Occipital lobe (tissue), 2 donors: ENCODE results near the gene KCNJ15. TPM values are rescaled to one million over a fixed set of nuclear protein-coding genes. Genes with fewer than 3 reads are reported as not detected.
"Not testable (repeated sequence)": the region's sequence is repeated elsewhere in the genome, so short reads cannot be mapped to it uniquely, and the experiment has no call there.

ENCODE experiments used
- DNase-seq: peaks from one replicate; lab custom pipeline; 2025; lab: John Stamatoyannopoulos, UW
- total RNA-seq: library from RNA; depleted of rRNA; stranded (reverse); fragments of >200 nt; gene quantifications from one replicate; pipeline ENCODE4 v1.2.3, GENCODE V29; 2014

Gene KCNJ15
- under 0.01 TPM for total RNA-seq

DNA sequence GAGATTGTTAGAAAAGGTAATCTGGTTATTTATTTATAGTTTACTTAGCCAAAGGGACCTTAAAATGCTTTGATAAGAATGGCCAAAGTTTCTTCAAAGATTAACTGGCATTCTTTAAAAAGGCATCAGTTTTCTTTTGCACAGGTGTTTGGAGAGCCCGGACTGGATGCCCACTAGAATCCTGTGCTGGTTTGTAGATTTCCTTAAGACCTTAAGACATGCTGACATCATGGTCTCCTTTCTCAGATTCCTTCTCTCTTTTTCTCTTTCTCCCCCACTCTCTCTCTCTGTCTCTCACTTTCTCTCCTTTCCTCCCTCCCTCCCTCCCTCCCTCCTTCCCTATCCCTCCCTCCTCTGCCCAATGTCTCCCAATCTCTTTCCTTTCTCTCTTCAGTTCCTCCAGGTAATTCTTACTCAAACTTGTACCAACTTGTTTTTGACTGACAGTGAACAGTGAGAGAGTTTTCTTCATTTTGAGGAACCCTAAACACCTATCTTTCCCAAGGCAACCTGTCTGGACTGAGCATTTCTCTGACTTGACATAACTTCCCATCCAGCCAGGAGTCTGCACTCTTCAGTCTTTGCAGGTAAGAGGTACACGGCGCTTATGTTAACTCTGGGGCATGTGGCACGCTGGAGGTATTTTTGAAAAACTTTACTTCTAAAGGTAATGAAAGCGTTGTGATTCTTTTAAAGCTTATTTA, at the start of gene KCNJ15:
Gene KCNJ15, plus strand, starts transcription at position 393 of the 704 bp plus-strand sequence. CDS start 42,271 bp downstream, outside the sequence.
- DNase-seq, result no peak

DNA sequence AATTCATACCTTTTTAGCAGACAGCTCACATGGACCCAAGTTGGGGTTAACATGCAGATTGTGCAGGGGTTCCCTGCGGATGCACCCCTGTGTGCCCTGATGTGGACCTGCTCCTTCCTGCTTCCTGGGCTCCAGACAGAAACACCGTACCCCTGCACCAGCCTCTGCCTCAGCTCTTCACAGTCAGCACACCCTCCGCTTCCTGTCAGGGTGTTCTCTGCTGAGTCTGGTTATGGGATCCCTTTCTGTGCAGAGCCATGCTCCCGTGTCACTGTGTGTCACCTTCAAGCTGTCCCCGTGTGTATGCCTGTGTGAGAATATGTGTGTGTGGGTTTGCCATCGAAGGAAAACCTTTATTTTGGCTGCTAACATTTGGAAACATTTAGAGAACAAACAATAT, 48.7 kb upstream of the KCNJ15 start:
- no peak for DNase-seq

DNA sequence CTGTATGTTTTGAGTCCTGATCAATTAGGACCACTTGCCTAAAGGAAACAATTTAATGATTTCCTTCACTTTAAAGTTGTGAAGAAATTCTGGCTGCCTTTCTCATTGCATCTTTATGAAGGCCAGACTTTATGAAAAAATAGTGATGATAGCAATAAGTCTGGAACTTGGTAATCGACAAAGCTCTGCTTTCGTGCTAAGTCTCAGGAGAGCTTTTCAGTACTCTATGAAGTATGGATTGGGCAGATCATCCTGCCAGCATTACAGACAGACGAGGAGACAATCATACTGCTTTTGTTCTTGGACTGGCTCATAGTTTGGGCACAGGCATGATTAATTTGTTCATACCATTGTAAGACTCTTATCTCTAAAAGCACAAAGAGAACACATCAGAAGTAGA, 45.5 kb upstream of the KCNJ15 start:
- DNase-seq, result no peak

DNA sequence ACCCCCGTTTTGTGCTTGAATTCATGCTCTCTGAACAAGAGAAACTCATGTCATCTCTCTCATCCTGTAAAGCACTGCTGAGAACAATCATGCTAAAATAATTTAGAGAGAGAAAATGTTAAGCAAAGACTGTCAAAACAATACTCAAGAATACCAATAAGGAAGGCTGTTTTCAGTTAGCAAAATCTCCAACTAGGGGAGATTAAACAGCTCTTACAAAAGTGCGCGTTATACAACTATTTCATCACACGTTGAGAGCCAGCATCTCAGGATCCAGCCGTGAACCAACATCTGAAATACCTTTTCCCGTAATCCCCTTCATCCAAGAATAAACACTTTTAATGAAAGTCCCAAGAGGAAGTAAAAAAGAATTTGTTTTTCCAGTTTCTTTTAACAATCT, 44.1 kb upstream of the KCNJ15 start:
- DNase-seq, result no peak

DNA sequence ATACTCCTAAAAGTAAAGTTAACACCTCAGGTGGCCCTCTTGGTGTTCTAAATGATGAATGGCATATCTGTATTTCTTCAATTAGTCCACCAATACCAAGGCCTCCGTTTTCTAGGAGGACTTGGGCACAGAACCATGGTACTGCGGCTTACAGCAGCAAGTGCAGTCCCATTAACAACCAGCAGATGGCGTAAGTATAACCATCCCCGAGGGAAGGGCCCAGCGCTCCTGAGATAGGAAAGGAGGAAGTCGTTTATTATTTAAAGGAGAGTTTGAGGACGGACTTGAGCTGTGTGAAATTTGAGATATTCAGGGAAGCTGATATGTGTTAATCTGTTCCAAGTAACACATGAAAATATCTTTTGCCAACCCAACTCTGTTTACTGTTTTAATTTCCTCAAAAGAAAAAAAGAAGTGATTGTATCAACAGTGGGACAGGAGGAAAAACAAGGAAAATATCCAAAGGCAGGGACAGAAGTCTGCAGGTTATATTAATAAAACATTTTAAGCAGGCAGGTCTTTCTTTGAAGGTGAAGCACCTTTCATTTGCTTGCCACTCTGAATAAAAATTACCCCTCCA, 37.7 kb upstream of the KCNJ15 start:
- no peak for DNase-seq

DNA sequence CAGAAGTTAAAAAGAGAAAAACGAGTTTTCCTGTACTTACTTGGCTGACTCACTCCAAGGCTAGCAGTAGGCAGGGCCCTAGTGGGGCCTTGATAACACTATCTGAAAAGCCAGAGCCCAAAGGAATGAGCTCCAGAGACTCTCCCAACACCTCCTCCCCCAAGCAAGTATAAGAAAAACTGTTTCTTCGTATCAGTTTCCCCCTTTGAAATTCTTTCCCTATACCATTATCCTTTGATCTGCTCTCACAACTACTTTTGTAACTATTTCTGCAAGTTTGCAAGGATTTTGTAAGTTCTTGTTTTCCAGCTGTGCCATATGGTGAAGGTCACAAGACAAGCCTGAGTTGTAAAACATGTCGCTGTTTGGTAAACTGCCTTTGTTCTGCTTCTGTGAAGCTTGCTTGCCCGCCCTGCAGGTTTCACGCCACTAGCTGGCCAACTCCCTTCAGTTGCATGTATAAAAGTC, 36.5 kb upstream of the KCNJ15 start:
- no peak for DNase-seq

DNA sequence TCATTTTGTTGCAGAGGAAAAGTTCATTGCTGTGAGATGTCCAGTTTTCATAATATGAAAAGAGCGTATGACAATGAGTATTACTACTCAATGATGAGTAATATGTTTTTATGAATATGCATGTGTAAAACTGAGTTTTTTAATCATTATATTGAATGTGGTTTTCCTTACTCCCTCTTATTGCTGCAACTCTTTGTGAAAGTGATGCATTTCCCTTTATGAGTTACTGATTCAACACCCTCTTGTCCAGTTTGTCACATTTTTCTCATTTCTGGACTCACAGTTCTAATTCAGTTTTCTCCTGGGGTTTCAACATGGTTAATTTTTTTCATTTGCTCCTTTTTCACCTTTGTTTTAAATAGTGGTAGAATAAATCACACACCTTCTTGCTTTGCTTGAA, 35.2 kb upstream of the KCNJ15 start:
- DNase-seq, result no peak

DNA sequence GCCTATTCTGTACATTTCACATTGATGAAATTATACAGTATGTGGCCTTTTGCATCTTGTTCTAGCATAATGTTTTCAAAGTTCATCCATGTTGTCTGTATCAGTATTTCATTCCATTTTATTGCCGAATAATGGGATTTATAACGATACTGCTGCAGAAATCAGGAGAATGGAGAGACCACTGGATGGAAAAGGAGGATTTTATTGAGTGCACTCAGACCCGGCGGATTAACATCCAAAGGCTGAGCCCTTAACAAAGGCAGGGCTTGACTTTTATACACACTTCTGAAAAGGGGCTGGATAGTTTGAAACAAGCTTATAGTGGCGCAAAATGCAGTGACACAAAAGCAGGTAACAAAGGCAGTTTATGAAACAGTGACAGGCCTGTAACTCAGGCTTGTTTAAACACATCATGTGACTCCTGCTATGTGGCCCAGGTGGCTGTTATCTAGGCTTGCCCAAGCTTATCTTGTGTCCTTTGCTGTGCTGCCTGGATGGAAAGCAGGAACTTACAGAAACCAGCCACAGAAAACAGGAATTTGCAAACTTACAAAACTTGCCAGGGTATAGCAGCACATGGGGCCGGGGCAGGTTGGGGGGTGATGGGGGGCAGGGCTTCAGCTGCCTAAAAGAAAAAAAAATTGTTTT, 32.8 kb upstream of the KCNJ15 start:
- DNase-seq, result no peak

DNA sequence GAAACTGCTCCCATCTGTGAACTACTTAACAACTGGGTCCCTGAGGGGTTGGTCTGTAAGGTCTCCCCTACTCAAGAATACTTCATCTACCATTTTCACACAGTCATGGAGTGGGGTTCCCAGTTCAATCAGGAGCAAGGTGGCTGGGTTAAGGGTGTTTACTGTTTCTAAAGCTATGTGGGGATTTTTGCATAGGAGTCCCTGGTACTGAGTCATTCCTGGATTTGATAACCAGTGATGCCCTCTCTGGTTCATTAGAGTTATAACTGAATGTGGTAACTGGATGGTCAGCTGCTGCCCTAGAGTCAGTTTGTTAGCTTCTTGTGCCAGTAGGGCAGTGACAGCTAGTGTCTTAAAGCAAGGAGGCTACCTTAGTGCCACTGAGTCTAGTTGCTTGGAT, 29.4 kb upstream of the KCNJ15 start:
- no peak for DNase-seq

DNA sequence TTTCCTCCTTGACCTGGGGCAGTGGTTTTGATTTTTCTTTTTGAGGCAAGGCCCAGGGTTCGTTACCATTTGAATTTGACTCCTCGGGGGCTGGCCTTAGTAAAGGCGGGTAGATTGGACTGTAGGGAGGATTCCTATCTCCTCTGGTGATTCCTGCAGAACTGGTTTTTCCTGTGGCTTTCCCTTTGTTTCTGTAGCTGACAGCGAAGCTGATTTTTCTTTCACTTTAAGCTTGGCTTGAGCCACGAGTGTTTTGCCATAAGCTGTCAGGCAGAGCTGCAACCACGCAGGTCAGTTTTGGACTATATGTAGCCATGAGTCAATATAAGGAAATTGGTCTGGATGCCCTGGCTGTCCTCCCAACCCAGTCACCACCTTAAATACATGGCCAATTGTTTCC, 28.7 kb upstream of the KCNJ15 start:
- no peak for DNase-seq

DNA sequence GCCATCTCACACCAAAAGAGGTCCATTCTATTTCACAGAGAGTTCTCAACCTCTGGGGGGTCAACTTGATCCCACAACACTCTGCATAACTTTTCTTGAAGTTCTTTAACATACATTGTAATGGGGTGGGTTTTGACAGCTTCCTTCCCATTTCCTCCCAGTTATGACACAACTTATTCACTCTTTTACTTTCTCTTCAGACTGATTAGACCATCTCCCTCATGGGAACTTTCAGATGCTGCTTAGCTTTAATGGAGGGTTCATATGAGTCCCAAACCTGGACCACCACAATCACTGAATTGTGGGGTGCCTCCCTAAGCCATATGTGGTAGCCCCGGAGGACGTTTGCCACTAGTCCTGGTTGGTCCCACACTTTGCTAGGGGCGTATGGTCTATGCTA, 28.3 kb upstream of the KCNJ15 start:
- DNase-seq, result no peak

DNA sequence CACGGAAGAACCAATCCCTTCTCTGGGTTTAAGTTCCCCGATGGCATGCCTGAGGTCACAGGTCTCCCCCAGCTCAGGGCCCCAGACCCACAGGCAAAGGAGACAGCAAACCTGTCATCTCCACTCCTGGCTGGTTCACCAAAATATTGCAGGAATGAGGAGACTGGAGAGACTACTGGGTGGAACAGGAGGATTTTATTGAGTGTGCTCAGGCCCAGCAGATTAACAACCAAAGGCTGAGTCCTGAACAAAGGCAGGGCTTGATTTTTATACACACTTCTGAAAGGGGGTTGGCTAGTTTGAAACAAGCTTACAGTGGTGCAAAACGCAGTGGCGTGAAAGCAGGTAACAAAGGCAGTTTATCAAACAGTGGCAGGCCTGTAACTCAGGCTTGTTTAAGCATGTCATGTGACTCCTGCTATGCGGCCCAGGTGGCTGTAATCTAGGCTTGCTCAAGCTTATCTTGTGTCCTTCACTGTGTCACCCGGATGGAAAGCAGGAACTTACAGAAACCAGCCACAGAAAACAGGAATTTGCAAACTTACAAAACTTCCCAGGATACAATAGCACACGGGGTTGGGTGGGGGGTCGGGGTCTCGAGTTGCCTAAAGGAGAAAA, 27.4 kb upstream of the KCNJ15 start:
- no peak for DNase-seq

DNA sequence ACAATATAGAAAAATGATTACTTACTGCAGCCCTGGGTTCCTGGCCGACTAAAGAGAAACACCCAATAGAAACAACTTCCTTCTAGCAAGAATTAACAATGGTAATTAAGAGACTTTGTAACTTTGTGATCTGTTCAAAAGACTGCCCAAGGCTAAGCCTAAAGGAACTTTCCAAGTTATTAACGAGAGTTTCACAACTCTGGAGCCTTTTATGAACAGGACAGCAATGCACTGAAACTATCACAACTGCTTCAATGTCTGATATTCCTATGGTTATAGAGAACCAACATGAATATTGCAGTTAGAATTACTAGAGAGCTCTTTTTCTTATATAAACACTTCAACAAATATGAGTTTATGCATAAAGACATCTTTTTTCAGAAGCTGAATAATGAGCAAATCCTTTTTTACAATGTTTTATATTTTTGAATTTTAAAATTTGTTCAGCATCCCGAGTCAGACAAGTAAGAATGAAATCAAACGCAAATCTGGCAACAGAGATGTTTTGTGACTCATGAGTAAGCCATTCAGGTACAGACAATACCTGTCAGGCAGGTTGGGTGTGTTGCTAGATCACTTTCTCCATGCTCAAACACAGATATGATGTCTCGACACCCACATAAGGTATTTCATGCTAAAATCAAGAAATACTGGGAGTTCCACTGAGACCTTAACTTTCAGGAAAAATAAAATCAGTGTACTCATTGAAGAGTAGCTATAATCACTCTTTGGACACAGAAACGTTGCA, 22.2 kb upstream of the KCNJ15 start:
- no peak for DNase-seq

DNA sequence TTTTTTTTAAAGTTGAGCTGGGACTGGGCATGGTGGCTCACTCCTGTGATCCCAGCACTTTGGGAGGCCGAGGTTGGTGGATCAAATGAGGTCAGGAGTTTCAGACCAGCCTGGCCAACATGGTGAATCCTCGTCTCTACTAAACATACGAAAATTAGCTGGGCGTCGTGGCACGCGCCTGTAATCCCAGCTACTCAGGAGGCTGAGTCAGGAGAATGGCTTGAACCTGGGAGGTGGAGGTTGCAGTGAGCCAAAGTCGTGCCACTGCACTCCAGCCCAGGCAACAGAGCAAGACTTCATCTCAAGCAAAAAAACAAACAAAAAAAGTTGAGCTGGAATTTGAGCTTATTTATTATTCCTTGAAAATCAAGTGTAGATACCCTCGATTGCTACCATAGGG, 21.5 kb upstream of the KCNJ15 start:
- not testable (repeated sequence) for DNase-seq

DNA sequence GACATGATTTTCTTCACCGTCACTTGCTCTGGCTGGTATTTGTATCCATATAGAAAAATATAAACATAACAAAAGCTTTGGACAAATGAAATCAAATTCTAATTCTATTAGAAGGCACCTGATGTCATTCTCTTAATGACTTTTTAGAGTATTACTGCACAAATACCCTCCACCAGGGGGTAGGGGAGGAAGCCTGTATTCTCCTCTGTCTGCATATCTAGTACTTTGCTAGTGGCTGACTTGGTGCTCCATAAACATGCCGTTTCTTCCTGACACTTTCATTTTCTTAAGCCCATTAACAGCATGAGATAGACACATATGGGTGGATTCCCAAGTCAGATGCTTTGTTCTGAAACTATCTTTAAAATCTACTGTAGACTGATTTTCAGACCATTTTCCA, 20.6 kb upstream of the KCNJ15 start:
- DNase-seq, result no peak

DNA sequence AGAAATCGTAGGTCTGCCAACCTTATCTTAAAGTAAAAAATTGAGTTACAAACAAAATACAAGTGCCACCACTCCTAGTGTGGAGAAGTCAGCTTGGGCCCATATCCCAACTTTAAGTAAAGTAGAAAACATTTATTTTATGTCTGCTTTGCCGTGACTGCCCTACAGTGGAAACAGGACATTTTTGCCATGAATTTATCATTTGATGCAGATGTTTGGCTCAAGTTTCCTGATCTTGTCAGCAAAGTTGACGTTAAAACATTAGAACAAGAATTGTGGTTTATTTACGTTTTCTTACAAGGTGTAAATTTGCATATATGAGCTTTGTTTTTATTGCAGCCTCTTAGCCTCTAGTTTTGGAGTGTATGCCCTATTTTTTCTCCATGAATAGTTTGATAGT, 17.1 kb upstream of the KCNJ15 start:
- DNase-seq, result no peak

DNA sequence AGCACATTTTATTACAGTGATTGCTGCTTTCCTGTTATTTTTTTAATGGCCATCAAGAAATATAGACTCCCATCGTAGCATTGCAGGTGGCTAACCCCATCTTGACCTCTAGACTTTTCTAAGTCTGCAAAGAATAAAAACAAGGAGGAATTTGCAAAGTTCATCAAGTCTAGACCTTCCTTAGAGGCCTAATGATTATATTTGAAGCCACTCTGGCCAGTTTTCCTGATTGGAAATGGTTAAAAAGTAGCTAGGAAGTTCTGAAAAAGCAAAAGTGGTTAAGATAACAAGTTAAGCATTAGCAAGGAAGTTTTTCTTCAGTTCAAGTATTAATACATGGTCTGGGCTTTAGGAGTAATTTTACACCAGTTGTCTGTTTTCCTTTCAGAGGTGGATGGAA, 16.7 kb upstream of the KCNJ15 start:
- DNase-seq, result no peak

DNA sequence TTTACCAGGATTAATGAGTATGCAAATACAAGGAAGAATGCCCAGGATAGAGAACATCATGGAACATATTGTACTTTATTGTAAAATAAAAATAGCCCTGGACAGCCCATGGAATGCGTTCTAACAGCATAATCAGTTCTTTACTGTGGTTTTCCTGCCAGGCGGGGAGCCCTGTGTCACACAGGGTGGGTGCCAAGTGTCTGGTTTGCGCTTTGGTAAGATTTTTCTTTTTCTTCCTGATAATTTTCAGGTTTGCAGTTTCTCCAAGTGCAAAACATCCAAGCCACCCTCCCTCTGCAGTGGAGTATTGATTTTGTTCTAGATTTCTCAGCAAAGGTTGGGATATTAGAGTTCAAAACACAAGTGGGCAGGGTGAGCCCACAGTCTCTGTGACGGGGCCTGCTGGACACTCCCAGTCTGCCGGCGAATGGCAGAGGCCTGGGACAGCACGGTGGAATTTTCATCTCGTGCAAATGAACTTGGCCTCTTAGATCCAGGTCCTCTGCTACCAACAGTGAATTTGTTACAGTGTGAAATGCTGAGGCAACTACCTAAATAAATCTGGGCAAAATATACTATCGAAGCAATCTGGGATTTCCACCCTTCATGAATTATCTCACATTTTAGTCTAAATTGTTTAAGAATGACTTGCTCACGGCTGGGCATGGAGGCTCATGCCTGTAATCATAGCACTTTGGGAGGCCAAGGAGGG, 15.6 kb upstream of the KCNJ15 start:
- no peak for DNase-seq

DNA sequence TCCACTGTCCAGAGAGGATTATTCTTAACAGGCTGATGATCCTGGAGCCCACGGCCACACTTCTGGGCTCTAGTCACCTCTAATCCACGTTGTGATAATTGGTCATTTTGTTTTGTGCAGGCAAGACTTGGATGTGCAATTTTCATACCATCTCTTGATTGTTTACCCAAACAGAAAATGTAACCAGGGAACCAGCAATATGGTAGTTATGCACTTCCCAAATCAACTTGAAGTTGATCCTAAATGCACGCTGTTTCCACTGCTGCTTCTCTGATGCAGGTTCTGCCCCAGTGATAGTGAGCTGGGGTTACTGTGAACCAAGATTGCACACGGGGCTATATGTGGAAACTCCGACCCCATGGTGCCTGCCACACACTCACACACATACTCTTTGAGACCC, 14.7 kb upstream of the KCNJ15 start:
- no peak for DNase-seq

DNA sequence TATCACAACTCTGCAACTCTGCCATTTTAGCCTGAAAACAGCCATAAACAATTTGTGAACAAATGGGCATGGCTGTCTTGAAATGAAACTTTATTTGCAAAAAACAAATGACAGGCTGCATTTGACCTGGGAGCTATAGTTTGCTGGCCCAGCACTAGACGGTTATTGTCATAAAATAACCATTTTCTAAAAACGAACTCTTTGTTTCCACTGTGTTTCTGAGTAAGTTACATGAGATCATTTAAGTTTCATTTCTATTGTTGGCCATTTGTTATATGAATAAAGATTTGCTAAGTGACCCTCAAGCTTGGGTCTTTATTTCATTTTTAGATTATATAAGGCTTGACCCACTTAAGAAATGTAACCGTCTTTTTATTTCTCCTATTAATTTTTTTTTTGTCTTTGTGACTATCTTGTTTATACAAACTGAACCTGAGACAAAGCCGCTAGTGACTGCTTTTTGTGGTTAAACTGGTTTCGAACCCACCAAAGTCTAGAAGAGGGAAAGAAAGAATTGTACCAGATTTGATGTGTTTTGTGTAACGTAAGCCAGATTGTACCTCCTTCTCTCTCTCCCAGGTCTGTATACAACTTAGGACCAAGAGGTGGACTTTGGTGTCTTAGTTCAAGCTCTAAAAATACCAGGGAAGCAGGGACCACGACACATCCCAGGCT, 12.9 kb upstream of the KCNJ15 start:
- no peak for DNase-seq

DNA sequence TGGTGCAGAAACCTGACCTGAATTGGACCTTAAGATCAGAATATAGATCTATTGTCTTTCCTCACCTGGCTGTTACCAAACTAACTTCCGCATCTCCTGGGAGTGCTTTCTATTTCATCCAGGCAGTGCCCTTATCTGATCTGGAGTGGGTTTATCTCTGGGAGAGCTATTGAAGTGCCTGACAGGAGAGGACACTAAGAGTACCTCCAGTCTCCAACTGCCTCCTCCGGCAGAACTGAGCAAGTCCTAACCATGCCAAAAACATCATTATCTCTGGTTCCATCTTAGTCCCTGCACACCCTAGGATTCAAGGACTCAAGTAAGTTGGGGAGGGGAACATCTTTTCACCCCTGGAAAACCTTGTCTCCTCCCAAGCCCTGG, 12.4 kb upstream of the KCNJ15 start:
- DNase-seq, result no peak
